VCaP (cell line): ENCODE measurements around the gene UBA52.

Source experiments
- H3K27ac ChIP-seq: fragments of 450-650 bp; 2 replicates; pipeline ENCODE4 v1.5.1; 2017
- TF ChIP-seq, protein P1 (sequence below): fragments of 450-650 bp; conservative IDR thresholded peaks from 2 replicates; pipeline ENCODE4 v1.5.1; 2017; ENCODE audit warnings: mild to moderate bottlenecking, moderate library complexity

The UBA52 gene

DNA sequence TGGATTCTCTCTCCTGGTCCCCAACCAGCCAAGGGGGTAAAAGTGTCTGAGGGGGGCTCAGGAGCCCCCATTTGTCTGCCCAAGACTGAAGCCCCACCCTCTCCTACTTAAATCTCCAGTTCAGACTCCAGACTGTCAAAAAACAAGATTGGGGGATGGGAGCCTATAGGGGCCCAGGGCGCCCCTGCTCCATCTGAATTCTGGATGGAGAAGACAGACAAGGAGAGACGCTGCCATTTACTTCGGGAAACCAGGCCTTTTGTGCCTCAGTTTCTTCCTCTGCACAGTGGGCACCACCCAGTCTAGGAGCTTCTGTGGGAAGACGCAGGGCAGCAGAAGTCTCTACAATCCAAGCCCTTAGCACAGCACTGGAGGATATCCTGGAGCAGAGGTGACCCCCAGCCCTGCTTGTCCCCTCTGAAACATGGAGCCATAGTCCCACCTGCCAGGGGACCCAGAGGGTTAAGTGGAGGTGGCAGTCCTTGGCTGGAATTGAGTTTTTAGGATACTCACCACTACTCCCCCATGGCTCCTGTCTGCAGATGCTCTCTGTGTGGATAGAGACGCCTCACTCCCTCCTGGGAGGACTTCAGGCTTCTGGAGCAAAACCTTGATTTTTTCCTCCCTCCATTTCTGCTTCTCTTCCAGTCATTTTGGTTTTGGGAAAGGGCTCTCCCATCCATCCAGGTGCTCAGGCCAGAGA, 36.6 kb downstream of the UBA52 start:
- TF ChIP-seq, protein P1, sequence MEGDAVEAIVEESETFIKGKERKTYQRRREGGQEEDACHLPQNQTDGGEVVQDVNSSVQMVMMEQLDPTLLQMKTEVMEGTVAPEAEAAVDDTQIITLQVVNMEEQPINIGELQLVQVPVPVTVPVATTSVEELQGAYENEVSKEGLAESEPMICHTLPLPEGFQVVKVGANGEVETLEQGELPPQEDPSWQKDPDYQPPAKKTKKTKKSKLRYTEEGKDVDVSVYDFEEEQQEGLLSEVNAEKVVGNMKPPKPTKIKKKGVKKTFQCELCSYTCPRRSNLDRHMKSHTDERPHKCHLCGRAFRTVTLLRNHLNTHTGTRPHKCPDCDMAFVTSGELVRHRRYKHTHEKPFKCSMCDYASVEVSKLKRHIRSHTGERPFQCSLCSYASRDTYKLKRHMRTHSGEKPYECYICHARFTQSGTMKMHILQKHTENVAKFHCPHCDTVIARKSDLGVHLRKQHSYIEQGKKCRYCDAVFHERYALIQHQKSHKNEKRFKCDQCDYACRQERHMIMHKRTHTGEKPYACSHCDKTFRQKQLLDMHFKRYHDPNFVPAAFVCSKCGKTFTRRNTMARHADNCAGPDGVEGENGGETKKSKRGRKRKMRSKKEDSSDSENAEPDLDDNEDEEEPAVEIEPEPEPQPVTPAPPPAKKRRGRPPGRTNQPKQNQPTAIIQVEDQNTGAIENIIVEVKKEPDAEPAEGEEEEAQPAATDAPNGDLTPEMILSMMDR = no peak
- no peak overlapping the region for H3K27ac ChIP-seq

DNA sequence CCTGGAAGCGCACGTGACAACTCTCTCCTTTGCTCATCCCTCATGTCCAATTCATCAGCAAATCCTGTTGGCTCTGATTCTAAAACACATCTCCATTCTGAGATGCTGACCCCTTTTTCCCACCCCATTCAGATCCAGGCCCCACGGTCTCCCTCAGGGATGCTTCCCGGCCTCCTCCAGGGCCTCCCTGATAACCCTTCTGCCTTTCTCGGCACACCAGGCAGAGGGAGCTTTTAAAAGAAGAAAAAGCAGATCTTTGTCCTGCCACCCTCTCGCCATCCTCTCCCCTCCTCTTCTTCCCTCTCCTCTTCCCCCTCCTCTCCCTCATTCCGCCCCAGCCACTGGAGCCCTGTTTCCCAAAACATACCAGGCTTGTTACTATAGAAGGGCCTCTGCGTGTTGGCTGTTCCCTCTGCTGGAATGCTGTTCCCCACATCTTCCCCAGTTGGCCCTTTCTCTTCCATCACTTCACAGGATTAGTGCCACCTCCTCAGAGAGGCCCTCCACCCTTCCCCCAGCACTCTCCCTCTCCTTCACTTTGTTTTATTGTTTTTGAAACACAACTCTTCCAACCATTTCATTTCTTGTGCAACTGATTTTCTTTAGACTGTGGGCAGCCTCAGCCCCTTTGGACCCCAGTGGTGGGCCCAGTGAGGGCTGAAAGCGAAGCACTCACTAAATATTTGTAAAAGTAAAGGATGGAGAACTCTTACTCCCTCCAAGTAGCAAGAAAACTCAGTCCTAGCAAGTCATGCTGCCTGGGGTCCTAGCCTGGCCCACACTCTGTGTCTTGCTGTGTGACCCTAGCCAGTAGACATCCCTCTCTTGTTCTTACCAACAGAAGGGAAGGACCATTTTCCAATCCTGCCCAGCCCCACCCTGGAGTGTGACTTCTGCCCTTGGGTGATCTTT, 37.4 kb downstream of the UBA52 start:
- H3K27ac ChIP-seq = no peak overlapping the region
- TF ChIP-seq, protein P1 = no peak

DNA sequence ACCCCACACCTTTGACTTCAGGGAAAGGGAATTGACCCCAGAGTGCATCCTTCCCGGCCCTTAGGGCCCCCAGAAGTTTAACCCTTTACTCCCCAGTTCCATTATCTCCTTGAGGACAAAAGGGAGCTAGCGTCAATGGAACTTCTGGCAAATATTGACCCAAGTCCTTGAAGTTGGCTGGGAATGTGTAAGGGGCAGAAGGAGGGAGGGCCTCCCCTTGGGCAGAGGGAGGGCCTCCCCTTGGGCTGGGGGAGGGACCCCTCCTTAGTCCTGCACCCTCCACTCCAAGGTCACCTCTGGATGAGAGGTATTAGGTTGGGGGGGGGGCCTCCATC, 38.0 kb downstream of the UBA52 start:
- TF ChIP-seq, protein P1 = no peak
- H3K27ac ChIP-seq = no peak overlapping the region

DNA sequence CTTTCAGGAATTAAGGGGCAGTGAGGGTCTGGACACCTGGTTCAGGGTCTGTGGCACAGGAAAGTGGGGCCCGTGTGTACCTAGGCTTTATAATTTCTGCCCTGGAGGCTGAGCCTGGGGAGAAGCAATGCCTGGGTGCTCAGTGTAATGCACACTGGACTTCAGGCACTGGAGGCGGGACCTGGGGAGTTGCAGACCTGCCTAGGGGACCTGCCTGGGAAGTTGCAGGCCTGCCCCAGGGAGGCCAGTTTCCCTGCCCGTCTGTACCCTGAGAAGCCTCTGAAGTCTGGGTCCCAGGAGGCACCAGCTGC, 38.5 kb downstream of the UBA52 start:
- no peak overlapping the region for H3K27ac ChIP-seq
- TF ChIP-seq, protein P1 = no peak

DNA sequence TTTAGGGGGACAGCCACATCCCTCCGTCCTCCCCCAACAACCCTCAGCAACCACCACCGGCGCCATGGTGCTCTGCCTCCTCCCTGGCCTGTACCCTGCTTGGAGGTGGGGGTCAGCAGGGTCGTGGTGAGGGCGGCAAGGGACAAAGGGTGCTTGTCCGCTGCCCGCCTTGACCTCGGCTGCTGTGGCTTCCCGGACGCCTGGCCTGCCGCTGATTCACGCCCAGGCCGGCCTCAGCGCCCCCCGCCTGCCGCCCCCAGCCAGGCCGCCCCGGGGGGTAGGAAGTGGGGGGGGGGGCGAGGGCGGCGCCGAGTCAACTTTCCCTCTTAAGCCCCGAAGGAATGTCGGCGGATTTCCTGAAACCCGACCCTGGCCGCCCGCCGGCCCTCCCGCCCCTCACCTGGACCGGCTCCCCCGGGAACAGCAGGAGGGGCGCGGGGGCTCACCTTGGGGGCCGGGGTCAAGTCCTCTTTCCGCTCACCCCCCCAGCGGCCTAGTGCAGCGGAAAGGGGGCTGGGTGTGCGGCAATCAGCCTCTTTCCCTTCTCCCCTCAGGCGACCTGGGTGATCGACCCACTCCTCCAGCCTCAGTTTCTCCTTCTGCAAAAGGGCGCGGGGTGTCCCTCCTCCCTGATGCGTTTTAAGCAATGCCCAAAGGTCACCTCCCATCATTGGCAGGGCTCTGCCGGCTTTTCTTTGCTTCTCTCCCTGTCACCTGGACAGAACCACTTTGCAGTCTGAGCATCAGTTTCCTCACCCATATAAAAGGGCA, 39.1 kb downstream of the UBA52 start:
- TF ChIP-seq, protein P1 = no peak
- no peak overlapping the region for H3K27ac ChIP-seq

DNA sequence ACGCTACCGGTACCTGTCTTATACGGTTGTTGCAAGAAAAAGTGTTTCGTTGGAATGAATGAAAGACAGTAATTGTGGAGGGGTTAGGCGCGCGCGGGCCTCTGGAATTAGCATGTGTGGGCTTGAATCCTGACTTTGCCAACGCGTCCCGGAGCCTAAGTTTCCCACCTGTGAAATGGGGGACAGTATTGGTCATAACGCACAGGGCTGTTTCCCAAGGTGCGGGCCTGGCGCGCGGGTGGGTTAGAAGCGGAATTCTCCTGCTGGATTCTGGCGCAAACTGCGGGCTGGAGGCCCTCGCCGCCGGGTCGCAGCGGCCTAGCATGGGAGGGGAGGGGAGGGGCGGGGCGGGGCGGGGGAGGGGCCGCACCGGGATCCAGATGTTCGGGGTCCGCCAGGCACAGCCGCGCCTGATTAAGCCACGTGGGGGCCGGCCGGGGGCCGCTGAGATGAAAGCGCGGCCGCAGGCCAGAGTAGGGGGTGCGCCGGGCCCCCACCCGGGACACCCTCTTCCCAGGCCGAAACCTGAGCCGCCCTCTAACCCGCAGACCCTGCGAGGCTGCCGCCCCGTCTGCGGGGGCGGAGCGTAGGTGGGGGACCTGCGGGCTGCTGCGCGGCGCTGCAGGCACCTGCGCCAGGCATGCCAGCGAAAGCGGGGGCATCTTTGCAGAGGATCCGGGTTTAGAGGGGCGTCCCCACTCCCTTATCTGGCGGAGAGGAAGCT, 39.8 kb downstream of the UBA52 start:
- TF ChIP-seq, protein P1 = no peak

More for the DNA sequence above, 39.8 kb downstream of the UBA52 start:
- H3K27ac ChIP-seq = no peak overlapping the region
